Lower leg skin (tissue), 3 donors: ENCODE data around the gene KCNMB2.

ENCODE experiments used
- POLR2A ChIP-seq, 2 donors: fragments of 450-650 bp; IDR thresholded peaks; one replicate each; pipeline ENCODE4 v1.6.1; 2016 to 2017; ENCODE audit warnings: antibody characterized with exemption in 2 of 2, mild to moderate bottlenecking in 1 of 2, moderate library complexity in 1 of 2
- TF ChIP-seq, protein P1 (sequence below), 3 donors: fragments of 450-650 bp; IDR thresholded peaks; one replicate each; pipeline ENCODE4 v1.5.1; 2016; ENCODE audit warnings: antibody characterized with exemption in 3 of 3, mild to moderate bottlenecking in 3 of 3, moderate library complexity in 2 of 3

- TF ChIP-seq, protein P1, sequence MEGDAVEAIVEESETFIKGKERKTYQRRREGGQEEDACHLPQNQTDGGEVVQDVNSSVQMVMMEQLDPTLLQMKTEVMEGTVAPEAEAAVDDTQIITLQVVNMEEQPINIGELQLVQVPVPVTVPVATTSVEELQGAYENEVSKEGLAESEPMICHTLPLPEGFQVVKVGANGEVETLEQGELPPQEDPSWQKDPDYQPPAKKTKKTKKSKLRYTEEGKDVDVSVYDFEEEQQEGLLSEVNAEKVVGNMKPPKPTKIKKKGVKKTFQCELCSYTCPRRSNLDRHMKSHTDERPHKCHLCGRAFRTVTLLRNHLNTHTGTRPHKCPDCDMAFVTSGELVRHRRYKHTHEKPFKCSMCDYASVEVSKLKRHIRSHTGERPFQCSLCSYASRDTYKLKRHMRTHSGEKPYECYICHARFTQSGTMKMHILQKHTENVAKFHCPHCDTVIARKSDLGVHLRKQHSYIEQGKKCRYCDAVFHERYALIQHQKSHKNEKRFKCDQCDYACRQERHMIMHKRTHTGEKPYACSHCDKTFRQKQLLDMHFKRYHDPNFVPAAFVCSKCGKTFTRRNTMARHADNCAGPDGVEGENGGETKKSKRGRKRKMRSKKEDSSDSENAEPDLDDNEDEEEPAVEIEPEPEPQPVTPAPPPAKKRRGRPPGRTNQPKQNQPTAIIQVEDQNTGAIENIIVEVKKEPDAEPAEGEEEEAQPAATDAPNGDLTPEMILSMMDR (IDR thresholded peaks at IDR 0.05): no peak
- no peak for TF ChIP-seq POLR2A (IDR thresholded peaks at IDR 0.05)
These were observed 52.4 kb downstream of the KCNMB2 start for GRCh38 chr3:178588628-178589027.
